H4 (cell line): ENCODE data around the gene ZNF365. TPM values are rescaled to one million over a fixed set of nuclear protein-coding genes. Genes with fewer than 3 reads are reported as not detected.

Source experiments
- DNase-seq: peaks from one replicate; pipeline ENCODE4 v3.0.0-alpha.2; 2015; ENCODE audit warnings: low spot score
- total RNA-seq: library from RNA; depleted of rRNA; stranded (reverse); fragments of >200 nt; shearing (Covaris generic); gene quantifications from 2 replicates; pipeline ENCODE4 v1.2.3, GENCODE V29; 2014; rRNA removed

ZNF365 gene
- total RNA-seq, 1 experiment from 2014 or later, result 0.85 TPM

DNA sequence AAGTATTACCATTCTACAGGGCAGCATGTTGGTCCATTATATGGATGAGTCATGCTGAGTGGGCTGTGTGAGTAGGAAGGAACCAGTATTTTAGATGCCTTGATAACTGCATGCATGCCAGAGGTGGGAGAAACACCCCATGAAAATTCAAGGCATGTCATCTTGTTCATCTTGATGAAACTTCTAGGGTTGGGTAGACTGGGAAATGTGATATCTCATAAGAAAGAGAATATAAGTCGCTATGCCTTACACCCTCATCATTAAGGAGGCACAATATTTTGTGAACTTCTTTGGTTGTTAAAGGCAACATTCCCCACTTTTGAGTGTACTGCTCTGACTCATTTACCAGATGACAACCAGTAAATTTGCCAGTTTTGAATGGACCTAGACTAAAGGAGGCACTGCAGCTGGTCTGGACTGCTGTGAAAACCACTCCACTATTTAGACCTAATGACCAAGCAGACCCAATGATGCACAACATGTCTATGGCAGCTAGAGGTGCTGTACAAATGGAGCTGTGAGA is 48.0 kb downstream of the ZNF365 start:
- peak; percentile 9 for DNase-seq

DNA sequence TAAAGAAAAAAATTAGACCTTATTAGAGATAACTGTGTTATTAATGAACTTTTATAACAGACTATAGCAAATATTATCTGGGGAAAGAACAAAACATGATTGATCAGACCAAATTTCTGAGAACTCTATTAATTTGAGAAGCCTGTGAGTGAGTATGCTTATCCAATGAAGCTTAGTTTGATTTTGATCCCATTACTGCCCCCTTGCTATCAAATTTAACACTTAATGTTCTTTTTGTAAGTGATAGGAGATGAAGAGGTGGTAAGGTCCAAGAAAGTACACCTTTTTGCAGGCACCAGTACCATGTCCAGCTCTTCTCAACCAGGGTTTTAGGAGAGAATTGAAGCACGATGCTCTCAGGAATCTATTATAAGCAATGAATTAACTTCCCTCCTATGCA is 49.9 kb downstream of the ZNF365 start:
- DNase-seq, result no peak

DNA sequence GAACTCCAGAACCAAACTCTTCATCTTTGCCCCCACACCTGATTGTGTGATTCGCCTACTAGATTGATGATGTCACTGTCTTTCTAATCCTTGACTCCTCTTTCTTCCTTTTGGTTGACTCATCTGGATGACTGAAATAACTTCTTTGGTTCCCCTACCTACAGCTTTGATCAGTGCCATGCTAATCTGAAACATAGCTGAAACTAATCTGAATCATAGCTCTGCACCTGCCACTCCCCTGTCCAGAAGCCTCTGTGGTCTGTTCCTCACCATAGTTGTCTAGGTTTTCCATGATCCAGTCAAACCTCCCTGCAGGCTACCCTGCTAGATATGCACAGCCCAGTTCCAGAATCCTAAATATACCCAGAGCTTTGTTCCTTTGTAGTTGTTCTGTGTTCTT is 51.9 kb downstream of the ZNF365 start:
- DNase-seq, result no peak

DNA sequence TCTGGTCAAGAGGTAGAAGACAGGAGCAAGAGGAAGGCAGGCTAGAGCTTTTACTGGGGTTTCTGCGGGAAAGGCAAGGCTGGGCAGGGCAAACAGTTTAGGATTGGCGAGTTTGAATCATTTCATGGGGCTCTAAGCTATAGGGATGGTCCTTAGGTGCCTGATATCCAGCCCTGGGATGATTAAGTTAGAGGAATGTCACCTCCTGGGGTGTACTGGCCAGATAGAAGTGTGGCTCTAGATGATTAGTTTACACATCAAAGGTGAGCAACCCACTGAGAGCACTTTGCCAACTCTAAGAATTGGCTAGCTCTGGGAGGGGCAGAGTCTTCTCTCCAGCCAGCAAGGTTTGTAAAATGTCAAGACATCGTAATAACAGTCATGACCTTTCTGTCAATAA is 52.4 kb downstream of the ZNF365 start:
- DNase-seq, result no peak

DNA sequence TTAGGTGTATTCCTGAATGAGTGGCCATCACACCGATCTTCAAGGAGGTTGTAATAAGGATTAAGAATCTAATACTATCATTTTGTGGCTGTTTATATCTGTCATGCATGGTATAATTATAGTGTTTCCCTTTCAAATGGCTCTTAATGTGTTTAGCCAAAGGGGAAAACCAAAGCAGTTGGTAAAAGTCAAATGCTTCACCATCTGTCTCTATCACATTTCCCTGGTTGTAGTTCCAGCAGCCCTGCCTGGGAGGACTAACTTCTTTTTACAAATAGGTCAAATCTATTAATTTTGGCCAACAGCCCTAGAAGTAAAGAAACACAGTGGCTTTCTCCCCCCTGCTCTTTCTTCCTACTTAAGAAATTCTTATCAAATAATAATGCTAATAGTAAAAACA is 56.7 kb downstream of the ZNF365 start:
- DNase-seq, result no peak

DNA sequence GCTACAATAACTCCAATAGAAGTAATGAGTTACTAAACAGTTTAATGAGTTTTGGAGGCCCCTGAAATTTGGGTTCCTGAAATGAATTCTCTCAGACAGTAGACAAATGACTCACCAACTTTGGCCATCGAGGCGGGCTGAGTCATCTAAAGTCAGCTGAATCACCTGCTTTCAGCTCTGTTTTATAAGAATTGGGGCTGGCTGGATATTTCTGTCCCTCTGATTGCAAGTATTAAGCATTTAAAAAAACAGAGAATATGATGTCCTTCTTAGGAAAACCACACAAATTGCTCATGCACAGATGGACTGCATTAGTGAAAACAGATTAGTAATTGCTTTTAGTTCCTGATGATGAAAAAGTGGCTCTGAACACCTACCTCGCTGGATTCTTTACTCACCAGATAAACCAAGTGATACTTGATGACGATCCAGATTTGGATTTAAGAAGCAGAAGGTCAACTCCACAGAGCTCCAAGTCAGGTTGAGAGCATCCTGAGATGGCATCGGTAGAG is 59.1 kb downstream of the ZNF365 start:
- peak; percentile 78 for DNase-seq

DNA sequence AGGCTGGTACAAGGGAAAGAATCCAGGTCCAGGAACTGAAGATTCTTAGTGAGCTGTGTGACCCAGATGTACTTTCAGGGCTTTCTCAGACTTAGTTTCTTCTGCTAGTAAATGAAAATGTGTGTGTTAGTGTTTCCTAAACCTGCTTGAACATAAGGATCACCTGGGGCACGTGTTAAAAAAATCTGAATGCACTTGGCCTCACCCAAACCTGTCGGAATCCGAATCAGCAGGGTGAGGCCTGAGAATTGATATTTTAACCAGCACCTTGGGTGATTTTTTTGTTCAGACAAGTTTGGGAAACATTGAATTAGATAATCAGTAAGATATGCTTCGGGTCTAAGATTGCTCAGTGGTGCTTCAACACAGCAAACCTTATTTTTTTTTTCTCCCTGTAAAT is 59.7 kb downstream of the ZNF365 start:
- no peak for DNase-seq

DNA sequence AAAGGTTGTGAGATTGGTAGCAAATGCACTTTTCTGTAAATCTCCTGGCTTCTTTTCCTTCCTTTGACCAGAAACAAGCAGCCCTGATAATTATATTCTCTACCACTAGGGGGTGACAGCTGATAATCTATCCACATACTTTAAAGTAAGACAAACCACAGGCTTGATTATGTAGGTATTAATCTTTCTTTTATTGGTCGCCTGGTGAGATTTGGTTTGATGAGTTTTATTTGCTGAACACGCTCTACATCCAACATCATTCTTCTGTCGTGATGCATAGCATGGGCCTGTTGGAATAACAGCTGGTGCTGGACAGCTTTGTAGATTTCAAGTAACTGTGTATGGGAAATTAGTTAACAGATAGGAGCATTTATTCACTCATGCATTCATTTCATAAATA is 63.5 kb downstream of the ZNF365 start:
- DNase-seq, result peak; percentile 63

DNA sequence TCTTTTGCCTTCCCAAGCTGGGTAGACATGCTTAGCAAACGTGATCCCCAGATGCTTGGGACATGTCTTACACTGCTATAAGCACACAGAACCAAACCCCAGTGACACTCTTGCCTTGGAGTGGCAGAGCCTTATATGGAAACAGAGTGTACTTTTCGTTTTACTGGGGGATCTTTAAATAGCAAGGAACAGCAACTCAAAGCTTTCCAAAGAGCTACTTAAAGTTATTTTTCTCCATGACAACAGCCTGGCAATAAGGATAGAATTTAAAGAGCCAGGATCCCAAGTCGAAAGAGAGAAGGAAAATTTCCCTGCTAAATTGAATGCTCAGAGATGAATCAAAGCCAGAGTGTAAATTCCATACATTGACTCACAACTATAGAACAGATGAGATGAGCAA is 67.8 kb downstream of the ZNF365 start:
- no peak for DNase-seq

DNA sequence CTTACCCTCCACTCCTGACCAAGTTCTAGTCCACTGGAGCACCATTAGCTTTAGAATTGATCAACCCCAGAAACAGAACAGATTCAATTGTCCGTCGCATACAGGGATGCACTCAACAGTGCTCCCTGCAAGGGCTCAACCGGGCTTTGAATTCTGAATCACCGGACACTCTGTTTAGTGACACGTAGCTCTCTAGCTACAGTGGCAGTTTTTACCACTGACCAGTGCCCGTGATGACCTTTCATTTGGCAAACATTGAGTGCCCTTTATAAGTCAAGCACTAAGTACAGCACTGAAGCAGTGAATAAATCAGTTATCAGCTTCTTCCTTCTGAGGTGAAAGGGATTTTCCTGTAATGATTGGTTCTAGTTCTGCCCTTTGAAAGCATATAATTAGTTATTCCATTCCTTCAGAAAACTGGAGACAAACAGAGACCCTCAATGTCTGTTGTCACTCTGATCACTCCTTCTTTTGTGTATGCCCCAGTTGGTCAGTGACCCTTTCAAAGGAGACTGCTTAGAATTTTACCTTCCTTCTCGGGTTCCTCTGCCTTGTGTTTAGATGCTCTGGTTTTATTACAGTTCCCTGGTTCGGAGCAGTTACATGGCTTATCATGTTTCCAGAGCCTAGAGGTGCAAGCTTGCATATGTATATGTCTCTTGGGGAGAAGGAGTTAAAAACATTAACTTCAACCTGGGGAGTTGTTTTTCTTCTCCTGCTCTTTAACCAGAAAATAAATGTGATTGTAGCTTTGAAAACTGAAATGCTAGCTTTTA is 68.9 kb downstream of the ZNF365 start:
- DNase-seq, result no peak

DNA sequence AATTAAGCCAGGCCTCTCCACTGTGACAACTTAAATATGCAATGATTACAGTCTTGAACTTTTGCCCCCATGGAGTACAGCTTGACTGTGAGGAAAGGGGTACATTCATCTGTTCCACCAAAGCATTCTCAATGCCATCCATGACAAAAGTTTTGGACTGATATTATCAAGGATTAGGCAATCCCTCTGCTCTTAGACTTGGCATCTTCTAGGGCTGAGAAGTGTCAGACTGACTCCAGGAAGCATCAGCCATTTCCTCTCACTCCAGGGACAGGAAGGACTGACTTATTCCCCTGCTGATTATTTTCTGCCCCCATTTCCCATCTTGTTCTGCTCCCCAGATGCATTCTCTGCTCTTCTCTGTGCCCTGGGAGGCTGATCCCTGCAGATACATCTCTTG is 69.7 kb downstream of the ZNF365 start:
- no peak for DNase-seq

DNA sequence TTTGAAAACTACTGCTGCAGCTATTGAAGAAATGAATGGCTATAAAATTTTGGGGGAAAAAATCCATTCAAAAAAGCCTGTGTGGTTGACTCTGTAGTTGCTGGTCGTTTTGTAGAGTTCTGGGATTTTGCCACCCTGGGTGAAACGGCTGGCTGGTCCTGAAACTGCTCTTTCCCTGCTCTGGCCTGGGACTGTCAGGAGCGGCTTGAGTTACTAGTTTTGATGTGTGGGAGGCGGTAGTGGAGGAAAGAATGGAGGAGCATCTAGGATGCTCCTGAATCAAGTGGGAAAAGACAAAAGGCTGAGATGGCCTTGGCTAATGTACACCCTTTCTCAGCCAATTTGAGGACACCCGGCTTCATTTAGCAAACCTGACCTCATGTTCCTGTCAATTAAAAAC is 72.5 kb downstream of the ZNF365 start:
- DNase-seq, result no peak

DNA sequence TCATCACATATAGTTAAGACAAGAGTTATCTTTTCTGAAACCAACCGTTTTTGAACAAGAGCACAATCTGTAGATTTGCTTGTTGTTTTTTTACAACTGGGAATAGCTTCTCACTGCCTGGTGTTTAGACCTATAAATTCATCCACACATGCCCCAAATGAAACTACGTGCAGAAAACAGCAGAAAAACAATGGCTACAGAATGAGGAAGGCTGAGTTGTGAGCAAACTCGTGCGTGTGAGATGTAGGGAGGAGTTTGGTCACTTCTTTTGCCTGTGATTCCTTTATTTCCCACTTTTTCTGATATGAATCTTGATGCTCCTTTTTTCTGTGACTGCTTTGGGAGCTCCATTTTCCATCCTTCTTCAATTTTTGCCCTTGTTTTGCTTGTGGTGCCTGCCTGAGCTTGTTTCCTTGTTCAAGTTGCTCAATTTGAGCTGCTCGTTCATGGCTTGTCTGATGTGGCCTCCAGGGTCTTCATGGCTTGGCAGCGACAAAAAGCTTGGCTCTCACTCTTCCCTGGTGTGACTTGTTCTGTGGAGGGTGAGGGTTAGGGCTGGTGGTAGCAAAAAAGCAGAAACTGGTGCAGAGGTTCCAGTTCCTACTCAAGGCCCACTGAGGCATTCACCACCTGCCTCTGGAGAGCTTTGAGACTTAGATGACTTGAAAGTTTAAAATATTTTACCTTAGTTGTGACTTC is 76.9 kb downstream of the ZNF365 start:
- DNase-seq, result no peak

DNA sequence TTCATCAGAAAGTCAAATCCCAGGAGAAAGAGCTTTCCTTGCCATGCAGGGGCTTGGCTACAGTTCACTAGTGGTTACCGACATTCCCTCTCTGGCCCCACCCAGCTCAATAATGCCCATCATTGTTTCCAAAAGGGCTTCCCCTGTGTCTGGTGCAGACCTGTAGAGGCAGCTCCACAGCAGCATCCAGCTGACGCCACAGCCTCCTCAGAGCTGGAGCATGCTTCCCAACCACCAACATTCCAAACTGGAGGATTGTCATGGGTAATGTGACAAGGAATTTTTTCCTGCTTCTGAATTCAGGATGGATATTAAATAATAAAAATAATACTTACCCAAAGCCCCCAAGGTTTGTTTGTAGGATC is 77.4 kb downstream of the ZNF365 start:
- no peak for DNase-seq

Other genes with a start within 250 kb of the ZNF365 start
- 7.1 and 7.3 TPM in 2 replicates for gene RTKN2, start 105.5 kb upstream of the ZNF365 start, total RNA-seq